ENCODE measurements around the gene SLC4A2.
"Not testable (repeated sequence)": the region's sequence is repeated elsewhere in the genome, so short reads cannot be mapped to it uniquely, and the experiment has no call there.

SLC4A2 gene, protein sequence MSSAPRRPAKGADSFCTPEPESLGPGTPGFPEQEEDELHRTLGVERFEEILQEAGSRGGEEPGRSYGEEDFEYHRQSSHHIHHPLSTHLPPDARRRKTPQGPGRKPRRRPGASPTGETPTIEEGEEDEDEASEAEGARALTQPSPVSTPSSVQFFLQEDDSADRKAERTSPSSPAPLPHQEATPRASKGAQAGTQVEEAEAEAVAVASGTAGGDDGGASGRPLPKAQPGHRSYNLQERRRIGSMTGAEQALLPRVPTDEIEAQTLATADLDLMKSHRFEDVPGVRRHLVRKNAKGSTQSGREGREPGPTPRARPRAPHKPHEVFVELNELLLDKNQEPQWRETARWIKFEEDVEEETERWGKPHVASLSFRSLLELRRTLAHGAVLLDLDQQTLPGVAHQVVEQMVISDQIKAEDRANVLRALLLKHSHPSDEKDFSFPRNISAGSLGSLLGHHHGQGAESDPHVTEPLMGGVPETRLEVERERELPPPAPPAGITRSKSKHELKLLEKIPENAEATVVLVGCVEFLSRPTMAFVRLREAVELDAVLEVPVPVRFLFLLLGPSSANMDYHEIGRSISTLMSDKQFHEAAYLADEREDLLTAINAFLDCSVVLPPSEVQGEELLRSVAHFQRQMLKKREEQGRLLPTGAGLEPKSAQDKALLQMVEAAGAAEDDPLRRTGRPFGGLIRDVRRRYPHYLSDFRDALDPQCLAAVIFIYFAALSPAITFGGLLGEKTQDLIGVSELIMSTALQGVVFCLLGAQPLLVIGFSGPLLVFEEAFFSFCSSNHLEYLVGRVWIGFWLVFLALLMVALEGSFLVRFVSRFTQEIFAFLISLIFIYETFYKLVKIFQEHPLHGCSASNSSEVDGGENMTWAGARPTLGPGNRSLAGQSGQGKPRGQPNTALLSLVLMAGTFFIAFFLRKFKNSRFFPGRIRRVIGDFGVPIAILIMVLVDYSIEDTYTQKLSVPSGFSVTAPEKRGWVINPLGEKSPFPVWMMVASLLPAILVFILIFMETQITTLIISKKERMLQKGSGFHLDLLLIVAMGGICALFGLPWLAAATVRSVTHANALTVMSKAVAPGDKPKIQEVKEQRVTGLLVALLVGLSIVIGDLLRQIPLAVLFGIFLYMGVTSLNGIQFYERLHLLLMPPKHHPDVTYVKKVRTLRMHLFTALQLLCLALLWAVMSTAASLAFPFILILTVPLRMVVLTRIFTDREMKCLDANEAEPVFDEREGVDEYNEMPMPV

DNA sequence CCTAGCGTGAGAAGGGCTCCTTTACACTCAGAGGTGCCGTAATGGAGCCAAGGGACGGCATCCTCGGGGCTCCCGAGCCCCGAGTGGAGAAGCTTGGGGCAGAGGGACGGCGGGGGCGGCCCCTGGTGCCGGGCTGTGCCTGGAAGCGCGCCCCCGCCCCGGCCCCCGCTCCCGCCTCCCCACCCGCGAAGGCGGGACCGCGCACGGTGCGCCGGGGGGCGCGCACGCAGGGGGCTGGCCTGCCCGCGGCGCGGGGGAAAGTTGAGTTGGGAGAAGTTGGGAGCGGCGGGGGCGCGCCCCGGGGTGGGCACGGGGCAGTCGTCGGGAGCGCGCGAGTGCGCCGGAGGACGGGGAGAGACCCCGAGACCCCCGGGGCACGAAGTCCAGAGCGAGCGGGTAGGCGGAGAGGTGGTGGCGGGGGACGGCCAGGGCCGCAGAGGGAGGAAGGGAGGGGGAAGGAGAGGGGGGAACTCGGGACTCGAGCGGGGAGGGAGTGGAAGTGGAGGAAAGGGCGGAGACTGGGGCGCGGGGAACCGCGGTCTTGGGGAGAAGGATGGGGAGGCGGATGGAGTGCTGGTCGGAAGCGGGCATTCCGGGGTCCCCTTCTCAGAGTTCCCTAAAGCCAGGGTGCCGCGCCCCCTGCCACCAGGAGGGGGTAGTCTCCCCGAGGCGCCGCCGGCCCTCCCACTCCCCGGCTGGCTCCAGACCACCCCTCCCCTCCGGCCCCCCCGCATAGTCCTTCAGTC is at the start of gene SLC4A2:
Gene SLC4A2 (plus strand): TSS at position 223 of the 746 bp plus-strand sequence. CDS start 2,399 bp downstream, outside the sequence.
- in situ Hi-C loops (cut with MboI; ENCODE audit: low sequenced_read_pairs), result no loop called here

DNA sequence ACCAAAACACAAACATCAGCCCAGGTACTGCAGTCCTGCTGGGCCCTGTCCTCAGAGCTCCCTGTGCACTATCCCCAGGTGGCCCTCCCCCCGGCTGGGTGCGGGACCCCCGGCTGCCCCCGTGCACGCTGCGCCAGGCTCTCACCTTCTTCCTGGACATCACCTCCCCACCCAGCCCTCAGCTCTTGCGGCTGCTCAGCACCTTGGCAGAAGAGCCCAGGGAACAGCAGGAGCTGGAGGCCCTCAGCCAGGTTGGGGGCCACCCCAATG is 49.4 kb upstream of the SLC4A2 start:
- in situ Hi-C loops (cut with MboI; ENCODE audit: low sequenced_read_pairs), result no loop called here

DNA sequence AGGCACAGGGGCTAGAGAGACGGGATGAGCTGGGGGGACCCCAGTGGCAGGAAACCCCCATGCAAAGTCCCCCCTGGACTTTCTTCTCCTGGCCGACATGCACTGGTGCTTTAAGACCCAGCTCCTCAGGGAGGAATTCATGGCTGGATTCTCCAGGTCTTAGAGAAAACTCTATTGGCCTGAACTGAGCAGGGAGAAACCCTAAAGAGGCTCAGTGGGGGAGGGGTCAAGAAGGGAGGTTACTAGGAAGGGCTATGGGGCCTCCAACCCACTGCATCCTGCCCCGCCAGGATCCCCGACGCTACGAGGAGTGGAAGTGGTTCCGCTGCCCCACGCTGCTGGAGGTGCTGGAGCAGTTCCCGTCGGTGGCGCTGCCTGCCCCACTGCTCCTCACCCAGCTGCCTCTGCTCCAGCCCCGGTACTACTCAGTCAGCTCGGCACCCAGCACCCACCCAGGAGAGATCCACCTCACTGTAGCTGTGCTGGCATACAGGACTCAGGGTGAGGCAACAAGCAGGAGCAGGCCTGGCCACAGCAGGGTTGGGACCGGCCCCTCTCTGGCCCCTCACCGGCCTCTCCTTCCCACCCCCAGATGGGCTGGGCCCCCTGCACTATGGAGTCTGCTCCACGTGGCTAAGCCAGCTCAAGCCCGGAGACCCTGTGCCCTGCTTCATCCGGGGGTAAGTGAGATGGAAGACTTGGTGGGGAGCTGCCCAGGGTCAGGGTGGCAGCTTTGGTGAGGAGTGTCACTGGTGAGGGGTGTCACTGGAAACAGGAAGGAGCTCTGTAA is 48.9 kb upstream of the SLC4A2 start:
- in situ Hi-C loops (cut with MboI; ENCODE audit: low sequenced_read_pairs), result no loop called here

DNA sequence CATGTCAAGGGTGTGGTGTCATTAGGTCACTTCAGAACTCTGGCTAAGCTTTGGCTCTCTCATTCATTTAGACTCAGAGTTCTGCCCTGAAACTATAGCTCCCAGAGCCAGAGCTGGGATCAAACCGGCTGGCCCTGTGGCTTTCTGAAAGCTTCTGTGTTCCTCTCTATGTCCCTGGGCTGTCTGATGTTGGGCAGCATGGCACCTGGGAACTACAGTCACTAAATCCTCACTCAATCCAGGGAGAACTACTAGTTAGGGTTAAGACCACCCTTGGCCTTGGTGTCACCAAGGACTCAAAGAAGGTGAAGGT is 48.3 kb upstream of the SLC4A2 start:
- in situ Hi-C loops (cut with MboI; ENCODE audit: low sequenced_read_pairs), result no loop called here

DNA sequence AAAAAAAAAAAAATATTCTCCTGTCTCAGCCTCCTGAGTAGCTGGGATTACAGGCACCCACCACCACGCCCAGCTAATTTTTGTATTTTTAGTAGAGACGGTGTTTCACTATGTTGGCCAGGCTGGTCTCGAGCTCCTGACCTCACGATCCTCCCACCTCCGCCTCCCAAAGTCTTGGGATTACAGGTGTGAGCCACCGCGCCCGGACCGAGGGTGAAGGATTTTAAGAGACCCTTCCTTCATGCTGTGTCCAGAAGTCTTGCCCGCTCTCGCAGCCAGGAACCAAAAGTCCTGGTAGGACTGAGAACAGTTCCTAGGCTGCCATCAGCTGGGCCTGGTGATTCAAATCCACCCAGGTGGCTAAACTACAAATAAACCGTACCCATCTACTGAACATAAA is 47.8 kb upstream of the SLC4A2 start:
- in situ Hi-C loops (cut with MboI; ENCODE audit: low sequenced_read_pairs), result not testable (repeated sequence)

DNA sequence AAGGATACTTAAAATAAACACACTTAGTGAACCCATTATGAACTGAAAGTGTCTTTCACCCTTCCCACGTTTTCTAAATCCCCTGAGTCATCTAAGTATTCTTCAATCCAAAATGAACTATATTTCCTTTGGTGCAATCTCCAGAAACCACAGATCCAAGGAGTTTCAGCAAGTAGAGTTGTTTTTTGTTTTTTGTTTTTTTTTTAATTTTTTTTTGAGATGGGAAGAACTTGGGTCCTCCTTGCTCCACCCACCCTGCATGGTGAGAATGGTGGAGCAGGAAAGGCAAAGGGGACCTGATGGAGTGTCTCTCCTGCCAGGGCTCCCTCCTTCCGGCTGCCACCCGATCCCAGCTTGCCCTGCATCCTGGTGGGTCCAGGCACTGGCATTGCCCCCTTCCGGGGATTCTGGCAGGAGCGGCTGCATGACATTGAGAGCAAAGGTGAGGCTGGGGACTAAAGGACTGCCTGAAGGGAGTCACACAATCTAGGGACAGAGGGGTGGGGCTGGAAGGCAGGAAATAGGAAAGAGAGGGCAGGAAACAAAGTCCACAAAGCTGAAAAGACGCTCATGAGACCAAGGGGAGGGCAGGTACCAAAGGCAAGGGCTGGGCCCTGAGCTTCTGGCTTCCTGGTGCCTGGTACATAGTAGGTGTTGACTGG is 47.2 kb upstream of the SLC4A2 start:
- in situ Hi-C loops (cut with MboI; ENCODE audit: low sequenced_read_pairs), result no loop called here

DNA sequence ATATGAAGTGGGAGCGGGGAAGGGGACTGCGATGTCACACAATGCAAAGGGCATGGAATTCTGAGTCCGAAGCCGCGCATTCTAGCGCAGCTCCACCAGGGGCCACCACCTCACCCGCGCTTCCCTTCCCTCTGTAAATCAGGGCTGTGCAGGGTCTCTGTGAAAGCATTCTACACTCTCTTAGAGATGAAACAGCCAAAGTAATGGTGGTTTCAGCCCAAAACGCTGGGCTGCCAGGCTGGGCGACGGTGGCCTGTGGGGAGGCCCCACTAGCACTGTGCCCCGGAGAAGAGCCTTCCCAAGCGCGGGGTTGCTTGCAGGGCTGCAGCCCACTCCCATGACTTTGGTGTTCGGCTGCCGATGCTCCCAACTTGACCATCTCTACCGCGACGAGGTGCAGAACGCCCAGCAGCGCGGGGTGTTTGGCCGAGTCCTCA is 46.5 kb upstream of the SLC4A2 start:
- in situ Hi-C loops (cut with MboI; ENCODE audit: low sequenced_read_pairs), result no loop called here

DNA sequence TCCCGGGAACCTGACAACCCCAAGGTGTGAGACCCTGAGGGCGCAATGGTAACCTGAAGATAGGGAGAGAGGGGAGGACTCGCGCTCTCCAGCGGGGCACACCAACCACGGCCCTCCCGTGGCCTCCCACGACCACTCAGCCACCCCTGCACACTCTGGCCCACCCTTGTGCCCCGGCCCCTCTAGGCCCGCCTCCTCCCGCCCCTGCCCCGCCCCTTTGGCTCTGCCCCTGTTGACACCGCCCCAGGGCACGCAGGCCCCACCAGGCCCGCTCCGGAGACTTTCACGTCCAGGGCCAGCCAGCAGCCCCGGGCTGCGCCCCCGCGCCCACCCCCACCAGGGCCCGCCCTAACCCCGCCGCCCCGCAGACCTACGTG is 46.0 kb upstream of the SLC4A2 start:
- in situ Hi-C loops (cut with MboI; ENCODE audit: low sequenced_read_pairs), result no loop called here

DNA sequence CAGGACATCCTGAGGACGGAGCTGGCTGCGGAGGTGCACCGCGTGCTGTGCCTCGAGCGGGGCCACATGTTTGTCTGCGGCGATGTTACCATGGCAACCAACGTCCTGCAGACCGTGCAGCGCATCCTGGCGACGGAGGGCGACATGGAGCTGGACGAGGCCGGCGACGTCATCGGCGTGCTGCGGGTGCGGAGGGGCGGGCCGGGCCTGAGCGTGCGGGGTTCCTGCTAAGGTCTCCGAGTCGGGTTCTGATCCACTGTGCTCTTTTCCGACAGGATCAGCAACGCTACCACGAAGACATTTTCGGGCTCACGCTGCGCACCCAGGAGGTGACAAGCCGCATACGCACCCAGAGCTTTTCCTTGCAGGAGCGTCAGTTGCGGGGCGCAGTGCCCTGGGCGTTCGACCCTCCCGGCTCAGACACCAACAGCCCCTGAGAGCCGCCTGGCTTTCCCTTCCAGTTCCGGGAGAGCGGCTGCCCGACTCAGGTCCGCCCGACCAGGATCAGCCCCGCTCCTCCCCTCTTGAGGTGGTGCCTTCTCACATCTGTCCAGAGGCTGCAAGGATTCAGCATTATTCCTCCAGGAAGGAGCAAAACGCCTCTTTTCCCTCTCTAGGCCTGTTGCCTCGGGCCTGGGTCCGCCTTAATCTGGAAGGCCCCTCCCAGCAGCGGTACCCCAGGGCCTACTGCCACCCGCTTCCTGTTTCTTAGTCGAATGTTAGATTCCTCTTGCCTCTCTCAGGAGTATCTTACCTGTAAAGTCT is 45.5 kb upstream of the SLC4A2 start:
- in situ Hi-C loops (cut with MboI; ENCODE audit: low sequenced_read_pairs), result no loop called here

DNA sequence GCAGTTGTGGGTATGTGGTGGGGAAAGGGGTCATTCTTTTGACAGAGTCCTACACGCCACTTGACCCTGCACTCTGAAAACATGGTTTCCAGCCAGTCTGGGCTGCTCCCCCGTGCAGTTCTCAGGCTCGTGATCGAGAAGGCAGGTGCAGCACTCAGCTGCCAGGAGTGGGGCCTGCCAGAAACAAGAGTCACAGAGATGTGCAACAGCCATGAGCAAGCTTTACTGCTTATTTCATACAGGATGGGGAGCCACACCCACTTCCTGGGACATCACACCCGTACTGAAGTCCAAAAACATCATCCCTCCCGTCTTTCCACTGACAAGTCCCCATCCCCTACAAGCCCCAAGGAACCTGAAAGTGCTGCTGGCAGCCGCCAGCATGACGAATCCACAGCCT is 44.4 kb upstream of the SLC4A2 start:
- in situ Hi-C loops (cut with MboI; ENCODE audit: low sequenced_read_pairs), result no loop called here

DNA sequence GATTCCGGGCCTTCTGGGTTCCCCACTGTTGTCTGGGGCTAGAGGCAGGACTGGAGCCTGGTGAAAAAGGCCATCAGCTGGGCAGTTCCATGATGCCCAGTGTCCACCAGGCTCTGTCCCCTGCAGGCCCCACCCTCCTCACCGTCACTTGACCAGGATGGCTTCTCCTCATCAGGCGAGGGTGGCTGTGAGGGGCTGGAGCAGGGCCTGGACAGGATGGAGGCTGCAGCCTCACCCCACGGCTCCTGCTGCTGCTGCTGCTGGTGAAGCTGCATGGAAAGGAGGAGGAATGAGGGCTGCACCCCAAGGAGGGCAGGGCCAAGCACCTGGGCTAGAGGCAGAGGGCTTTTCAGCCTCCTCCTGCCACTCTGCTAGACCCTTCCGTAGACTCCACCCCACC is 43.4 kb upstream of the SLC4A2 start:
- in situ Hi-C loops (cut with MboI; ENCODE audit: low sequenced_read_pairs), result no loop called here

DNA sequence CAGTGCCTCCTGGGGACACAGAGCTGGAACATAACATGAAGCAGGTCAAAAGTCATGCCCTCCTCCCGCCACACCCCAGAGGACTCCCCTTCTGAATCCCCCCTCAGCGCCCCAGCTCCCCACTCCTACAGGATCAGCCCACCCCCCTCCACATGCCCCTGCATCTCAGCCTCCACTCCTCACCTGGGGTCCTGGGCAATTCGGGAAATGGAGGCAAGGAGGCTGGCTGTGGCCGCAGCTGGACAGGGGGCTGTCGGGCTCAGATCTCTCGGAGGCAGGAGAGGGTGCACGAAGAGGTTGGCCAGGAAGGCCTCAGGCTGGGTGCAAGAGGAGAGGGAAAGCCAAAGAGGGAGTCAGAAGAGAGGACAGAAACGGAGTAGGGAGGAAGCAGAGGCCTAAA is 42.9 kb upstream of the SLC4A2 start:
- in situ Hi-C loops (cut with MboI; ENCODE audit: low sequenced_read_pairs), result no loop called here

DNA sequence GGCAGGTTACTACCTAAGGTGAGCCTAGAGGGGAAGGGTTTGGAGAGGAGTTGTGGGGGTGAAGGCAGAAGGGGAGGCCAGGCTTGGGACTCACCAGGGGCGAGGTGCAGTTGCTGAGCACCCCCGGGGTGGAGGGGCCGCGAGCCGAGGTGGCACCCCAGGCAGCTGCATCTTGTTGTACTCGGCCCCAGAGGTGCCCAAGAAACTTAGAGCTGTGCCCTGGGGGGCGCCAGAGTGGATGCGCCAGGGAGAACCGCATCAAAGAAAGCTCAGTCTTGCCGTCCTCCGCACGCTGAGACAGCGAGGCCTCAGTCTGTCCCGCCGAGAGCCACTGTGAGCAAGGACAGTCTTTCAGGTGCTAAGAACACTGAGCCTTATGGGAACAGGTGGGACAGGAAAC is 42.4 kb upstream of the SLC4A2 start:
- in situ Hi-C loops (cut with MboI; ENCODE audit: low sequenced_read_pairs), result no loop called here

DNA sequence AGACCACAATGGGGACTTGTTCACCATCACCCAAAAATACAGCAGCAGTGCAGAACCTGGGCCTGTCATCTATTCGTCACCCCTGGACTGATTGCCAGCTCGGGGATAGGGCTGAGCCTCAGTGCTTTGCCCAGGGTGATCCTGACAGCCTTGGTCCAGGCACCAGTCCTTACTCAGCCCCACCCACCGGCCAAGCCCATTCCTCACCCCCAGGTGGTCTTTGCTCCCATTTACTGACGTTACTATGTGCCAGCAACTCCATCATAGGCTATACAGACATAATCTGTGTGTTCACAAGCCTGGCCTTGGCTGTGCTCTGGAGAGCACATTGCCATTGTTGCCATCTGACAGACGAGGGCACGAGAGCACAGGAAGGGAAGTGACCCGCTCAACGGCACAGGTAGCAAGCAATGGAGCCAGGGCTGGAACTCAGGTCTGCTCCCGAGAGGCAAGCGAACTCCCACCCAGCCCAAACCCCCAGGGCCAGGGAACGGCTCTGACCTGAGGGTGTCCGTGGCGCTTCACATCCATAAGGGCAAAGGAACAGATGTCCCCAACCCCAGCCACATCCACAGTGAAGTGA is 41.9 kb upstream of the SLC4A2 start:
- in situ Hi-C loops (cut with MboI; ENCODE audit: low sequenced_read_pairs), result no loop called here

DNA sequence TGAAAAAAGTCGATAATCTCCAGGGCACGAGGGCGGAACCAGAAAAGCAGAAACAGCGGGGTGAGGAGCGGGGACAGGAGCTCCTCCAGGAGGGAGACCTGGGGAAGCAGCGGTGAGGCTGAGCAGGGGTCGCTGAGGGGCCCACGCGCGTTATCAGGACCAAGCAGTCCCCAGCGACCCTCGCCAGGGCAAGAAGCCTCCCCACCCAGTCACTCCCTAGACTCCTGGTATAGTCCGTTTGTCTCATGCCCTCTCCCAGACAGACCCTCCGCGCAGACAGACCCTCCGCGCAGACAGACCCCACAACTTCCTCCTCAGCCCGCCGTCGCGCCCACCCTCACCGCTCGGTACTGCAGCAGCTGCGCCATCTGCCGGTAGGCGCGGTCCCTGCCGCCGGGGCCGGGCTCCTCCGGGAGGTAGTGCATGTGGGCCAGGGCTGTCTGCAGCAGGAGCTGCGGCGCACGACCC is 41.4 kb upstream of the SLC4A2 start:
- in situ Hi-C loops (cut with MboI; ENCODE audit: low sequenced_read_pairs), result no loop called here

DNA sequence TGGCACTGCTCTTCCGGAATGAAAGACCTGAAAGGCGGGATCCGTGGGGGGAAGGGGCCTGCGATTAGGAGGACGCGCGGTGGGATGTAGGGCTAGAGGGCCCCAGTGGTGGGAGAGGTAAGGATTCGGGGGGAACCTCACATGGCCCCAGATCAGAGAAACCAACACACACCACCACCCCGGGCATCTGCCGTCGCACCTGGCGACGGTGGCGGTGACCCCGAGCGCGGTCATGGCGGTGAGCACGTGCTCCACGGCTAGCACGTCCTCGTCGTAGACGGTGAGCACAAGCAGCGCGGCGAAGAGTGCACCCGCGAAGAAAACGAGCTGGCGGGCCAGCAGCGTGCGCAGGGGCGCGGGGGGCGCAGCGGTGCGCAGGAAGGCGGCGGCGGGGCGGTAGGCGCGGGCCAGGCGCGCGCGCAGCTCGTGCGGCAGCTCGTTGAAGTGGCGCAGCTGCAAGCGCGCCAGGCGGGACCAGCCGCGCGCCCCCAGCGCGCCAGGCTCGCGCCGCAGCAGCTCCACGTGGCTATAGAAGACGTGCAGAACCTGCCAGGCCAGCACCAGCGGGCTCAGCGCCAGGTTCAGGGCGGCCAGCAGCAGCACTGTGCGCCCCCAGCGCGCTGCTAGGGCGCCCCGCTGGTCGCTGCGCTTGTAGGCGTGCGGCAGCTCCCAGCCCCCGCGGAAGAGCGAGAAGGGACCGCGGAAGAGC is 40.8 kb upstream of the SLC4A2 start:
- in situ Hi-C loops (cut with MboI; ENCODE audit: low sequenced_read_pairs), result no loop called here

DNA sequence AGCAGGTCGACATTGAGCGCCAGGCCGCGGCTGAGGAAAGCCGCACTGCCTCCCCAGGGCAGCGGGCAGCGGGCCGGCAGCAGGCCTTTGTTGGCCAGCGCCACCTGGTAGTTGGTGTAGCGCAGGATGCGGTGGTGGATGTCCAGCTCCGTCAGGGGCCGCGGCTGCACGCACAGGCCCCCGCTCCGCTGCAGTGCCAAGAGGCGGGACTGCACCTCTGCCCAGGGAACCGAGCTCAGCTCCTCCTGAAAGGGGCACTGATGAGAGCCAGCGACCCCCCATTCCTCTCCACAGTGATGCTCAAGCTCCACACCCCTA is 40.3 kb upstream of the SLC4A2 start:
- in situ Hi-C loops (cut with MboI; ENCODE audit: low sequenced_read_pairs), result no loop called here

DNA sequence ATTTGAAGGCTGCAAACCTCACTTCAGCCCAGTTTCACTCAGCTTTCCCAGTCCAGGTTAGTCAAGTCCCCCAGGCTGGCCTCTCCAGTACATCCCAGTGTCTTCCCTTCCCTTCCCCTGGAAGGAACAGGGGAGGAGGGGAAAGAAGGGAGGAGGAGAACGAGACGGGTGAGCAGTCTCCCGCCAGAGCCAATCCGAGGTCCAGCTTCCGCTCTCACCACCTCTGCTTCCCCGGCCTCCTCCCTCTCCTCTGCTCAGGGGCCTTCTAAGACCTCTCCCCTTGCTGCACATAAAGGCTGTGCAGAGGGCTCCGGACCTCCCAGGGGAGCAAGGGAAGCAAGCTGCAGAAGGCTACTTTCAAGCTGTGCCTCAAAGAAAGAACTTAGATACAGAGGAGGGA is 39.2 kb upstream of the SLC4A2 start:
- in situ Hi-C loops (cut with MboI; ENCODE audit: low sequenced_read_pairs), result no loop called here
